HG02870 (cell line): ENCODE measurements around the gene C11orf98.
"Not testable (repeated sequence)": the region's sequence is repeated elsewhere in the genome, so short reads cannot be mapped to it uniquely, and the experiment has no call there.

Experiments used
- ATAC-seq: cut with Tn5 transposase; IDR thresholded peaks from one replicate; pipeline ENCODE4 v1.9.1; 2021; ENCODE audit warnings: mild to moderate bottlenecking, moderate library complexity; ENCODE audit not compliant: unreplicated experiment

C11orf98 gene

DNA sequence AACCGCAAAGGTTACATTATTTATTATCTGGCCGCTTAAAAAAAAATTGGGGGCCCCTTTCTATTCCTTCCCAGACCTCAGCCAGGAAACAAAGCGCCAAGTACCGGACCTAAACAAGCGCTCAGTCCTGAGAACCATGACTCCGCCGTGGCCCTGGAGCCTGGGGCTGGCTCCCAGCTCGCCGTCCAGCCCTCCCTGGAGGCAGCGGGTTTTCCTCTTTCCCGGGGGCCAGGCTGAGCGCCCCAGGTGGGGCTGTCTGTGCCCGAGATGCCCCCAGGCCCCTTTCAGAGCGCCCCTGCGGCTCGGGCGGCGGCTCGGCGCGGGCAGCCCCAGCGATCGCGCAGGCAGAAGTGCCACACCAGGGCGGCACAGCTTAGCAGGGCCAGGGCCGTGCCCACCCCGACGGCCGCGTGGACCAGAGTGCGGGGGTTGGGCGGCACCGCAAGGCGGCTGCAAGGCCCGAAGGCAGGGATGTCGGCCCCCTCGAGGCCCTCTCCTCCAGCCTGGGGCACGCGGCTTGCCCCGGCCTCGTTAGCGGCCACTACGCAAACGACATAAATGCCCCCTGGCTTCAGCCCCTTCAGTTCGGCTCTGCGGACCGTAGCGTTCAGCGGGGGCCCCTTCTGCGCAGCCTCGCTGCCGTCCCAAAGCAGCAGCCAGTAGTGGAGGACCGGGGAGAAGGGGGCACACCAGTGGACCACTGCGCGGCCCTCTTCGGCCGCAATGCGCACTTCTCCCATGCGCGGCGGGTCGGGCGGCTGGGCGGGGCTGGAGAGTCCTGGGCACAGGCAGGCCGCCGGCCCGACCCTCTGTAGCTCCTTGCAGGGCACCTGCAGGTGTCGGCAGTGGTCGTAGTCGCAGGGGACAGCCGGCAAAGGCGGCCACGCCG is 22.7 kb upstream of the C11orf98 start:
- ATAC-seq = no peak

DNA sequence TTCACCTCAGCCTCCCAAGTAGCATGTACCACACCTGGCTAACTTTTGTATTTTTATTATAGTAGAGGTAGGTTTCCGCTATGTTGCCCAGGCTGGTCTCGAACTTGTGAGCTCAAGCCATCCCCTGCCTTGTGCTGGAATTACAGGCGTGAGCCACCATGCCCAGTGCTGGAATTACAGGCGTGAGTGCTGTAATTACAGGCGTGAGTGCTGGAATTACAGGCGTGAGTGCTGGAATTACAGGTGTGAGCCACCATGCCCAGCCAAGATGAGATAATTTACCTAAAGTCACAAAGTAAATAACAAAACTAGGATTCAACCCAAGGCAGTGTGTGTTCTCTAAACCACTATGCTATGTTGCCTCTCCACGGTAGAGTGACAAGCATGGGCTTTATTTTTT is 17.5 kb upstream of the C11orf98 start:
- ATAC-seq = no peak

DNA sequence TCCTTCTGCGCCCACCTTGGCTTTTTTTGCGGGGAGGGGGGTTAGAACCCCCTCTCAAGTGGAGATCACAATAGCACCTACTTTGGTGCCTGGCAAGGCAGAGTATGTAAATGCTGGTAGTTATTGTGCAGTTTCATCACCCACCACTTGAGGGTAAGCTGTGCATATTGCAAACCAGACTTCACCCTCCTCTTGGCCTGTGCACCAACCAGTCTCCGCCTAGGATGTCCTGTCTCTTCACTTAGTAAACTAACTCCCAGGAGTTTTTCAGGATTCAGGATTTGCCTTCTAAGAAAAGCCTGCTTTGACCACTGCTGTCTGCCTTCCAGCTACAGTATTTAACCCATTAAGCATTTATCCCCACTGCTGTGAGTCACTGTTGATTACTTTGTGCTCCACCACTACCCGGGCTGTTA is 15.8 kb upstream of the C11orf98 start:
- ATAC-seq = no peak

DNA sequence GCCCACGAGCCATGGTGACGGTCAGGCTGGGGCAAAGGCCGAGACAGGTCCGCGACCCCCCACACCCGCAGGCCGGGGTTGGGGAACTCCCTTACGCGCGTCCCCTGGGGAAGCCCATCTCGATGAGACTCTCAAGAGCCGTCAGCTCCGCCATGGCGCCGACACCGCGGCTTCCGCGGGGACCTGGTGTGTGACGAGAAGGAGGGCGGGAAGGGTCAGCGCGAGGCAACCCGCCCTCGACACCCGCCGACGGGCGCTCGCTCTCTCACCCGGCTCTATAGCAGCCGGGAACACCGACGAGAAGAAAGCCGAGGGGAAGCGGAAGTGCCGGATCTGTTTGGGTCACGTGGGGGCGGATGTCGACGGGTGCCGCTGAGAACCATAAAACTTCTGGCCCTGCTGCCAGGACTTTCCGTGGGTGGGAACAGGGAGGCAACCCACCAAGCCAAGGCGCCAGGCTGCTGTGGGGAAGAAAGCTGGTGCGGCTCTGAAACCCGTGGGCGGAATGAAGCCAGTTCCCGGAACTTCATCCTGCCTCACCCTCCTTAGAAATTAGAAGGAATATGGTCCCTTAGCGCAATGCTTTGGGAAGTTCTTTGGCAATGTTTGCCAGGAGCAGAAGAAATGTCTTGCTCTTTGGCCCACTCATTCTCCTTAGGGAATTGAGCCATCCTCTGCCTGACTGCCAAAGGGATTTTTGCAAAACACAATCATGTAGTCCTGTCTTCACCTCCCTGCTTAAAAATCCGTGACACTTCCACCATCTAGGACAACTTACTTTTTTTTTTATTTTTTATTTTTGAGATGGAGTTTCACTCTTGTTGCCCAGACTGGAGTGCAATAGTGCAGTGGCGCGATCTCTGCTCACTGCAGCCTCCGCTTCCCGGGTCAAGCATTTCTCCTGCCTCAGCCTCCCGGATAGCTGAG is 14.0 kb upstream of the C11orf98 start, which contains the start of gene UBXN1:
UBXN1 (minus strand) TSS at position 304 of the 927 bp plus-strand sequence; CDS start at position 154, 150 bp downstream.
- no peak for ATAC-seq

DNA sequence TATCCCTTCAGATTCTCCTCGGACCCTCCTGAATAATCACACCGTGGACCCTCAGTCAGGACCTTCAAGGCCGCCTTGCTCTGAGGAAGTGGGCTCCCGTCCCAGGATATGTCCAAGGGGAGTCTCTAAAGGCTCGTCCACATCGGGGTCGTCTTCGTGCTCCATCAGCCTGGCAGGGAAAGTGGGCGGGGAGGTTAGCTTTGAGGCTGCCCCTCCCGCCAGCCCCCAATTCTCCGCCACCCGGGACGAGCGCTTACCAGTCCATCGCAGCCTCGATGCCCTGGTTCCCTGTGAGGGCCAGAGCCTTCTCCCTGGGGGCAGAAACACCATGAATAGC is 13.4 kb upstream of the C11orf98 start:
- ATAC-seq = no peak

DNA sequence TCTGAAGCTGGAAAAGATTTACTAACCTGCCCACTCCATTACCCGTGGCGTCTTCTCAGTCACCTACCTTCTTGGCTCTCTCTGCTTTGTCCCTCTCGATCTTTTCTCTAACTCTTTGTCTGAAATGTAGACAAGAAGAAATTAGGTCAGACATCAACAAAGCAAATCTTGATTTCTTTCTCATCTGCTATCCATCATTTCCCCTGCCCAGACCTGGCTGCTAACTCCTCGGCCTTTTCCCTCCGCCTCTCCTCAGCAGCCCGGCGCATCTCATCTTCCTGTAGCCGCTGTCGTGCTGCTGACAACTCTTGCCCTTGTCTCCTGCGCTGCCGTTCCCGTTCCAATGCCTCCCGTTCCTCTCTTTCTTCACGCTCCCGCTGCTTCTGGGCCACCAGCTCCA is 12.7 kb upstream of the C11orf98 start:
- no peak for ATAC-seq

DNA sequence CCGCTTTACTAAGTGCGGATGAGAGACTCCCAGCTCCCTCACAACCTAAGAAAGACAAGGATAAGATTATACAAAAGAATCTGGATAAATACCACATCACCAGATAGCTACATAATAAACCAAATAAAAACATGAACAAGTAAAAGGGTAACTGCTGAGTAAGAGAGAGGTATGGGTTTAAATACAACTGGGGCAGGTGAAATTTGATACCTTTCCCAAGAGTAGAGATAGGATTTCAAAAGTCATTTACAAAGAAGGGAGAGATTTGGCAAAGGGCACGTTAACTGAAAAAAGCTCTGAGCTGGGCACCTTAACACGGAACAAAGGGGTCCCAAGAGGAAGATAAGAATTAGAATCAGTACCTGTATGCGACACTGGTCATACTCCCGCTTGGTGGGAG is 12.1 kb upstream of the C11orf98 start:
- no peak for ATAC-seq

DNA sequence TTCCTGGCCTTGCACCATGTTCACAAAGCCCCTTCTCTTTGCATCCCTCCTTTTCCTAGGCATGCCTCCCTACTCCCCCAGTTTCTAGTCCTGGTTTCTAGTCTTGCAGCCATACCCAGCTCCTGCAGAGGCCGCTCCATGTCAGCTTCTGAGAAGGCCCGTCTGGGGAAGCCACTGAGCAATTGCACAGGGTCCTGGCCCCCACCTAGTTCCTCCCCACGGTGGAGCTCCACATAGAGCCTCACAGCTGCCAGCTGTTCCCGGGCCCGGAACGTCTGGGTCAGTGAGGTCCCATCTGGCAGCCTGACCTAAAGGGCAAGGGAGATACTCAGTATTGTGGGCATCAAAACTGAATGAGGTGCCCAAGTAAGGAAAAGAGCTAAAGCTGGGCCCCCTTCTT is 11.7 kb upstream of the C11orf98 start:
- ATAC-seq = no peak

DNA sequence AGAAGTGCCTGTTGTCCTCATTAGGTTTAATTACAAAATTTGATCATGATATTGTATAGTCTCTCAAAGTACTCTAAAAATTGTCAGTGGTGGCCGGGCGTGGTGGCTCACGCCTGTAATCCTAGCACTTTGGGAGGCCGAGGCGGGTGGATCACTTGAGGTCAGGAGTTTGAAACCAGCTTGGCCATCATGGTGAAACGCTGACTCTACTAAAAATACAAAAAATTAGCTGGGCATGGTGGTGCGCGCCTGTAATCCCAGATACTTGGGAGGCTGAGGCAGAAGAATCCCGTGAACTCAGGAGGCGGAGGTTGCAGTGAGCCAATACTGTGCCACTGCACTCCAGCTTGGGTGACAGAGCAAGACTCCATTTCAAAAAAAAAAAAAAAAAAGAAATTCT is 10.4 kb upstream of the C11orf98 start:
- ATAC-seq = not testable (repeated sequence)

DNA sequence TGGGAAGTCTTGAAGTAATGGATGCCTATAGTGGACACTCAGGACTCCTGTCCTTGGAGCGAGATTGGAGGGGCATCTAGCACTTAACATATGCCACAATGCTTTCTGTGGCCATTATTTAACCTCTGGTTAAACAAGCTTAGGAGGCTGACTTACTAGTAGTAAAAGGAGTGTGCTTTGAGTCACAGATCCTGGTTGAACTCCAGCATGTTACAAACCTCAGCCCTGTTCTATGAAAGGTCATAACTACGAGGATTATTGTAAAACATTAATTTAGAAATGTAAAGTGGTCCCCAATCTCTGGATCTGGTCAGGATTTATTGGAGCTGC is 8.2 kb upstream of the C11orf98 start:
- no peak for ATAC-seq

DNA sequence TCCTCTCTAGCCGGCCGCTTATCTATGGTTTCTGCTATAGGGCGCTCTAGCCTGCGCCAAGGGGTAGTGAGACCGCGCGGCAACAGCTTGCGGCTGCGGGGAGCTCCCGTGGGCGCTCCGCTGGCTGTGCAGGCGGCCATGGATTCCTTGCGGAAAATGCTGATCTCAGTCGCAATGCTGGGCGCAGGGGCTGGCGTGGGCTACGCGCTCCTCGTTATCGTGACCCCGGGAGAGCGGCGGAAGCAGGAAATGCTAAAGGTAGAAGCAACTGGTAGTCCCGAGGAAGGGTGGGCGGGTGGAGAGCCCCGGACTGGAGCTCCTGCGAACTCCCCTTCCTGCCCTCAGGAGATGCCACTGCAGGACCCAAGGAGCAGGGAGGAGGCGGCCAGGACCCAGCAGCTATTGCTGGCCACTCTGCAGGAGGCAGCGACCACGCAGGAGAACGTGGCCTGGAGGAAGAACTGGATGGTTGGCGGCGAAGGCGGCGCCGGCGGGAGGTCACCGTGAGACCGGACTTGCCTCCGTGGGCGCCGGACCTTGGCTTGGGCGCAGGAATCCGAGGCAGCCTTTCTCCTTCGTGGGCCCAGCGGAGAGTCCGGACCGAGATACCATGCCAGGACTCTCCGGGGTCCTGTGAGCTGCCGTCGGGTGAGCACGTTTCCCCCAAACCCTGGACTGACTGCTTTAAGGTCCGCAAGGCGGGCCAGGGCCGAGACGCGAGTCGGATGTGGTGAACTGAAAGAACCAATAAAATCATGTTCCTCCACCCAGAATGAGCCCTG is 6.8 kb upstream of the C11orf98 start, which contains the start of the genes LBHD1 and UQCC3:
LBHD1 (minus strand) TSS at position 660 of the 782 bp plus-strand sequence. CDS start 2,236 bp downstream, outside the sequence.
UQCC3 (plus strand) TSS at position 66 of the 782 bp plus-strand sequence; CDS start at position 139, 73 bp downstream.
- peak; percentile 57 for ATAC-seq

DNA sequence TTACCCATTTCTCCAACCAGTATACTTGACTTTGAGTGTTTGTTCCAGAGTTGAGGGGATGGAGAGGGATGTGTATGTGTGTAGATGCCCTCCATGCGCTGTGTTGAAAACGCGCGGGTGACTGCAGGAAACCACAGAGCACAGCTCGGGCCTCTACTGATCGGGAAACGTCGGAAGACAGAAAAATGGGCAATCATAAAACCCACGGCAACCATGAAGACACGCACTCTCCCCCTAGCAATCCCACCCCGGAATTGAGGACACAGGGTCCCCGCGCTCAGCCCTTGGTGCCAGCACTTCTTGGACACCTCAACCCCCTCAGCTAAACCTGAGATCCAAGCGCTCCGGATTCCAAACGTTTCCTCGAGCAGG is 6.2 kb upstream of the C11orf98 start:
- no peak for ATAC-seq

DNA sequence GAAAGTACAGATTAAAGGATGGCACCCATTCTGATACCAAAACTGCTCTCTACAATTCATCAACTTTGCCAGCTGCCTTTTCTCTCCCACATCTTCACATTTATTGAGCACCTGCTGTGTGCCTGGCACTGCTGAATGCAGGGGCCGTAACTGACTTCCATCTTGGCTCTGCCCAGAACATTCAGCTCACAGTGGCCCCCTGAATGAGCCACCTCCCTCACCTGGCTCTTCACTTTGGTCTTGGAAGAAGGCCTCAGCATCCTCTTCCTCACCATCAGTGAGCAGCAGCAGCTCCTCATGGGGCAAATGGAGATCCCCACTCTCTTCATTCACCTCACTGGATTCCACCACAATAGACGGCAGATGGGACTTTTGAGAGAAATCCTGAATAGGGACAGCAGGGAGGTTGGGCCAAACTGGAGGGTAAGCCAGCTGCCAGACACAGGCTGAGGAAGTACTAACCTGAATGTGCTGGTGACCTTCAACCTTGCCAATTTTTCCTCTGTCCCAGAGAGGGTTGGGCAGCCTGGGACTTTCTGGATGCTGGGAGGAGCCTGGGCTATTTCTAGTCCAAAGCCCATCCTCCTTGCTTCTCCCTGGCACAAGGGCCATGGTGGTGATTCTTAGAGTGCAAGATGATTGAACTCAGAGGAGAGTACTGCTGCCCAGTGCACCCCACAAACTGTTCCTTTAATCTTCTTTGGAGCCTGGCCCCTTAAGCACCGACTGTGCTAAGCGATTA is 4.6 kb upstream of the C11orf98 start:
- ATAC-seq = no peak

DNA sequence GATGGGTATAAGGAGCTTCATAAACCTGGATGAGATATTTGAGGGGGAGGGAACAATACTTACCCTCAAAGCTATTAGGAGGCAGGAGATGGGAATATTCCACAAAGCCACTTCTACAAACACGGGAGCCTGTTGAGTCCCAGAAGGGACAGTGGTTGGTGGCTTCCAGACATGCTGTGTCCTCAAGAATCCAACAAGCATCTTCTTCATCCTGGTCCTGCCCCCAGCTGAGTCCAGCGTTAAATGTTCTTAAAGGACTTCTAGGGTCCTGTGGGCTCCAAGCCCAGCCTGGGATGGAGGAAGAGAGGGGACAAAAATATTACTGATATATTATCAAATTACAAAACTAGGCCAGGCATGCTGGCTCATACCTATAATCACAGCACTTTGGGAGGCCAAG is 2.5 kb upstream of the C11orf98 start:
- no peak for ATAC-seq

DNA sequence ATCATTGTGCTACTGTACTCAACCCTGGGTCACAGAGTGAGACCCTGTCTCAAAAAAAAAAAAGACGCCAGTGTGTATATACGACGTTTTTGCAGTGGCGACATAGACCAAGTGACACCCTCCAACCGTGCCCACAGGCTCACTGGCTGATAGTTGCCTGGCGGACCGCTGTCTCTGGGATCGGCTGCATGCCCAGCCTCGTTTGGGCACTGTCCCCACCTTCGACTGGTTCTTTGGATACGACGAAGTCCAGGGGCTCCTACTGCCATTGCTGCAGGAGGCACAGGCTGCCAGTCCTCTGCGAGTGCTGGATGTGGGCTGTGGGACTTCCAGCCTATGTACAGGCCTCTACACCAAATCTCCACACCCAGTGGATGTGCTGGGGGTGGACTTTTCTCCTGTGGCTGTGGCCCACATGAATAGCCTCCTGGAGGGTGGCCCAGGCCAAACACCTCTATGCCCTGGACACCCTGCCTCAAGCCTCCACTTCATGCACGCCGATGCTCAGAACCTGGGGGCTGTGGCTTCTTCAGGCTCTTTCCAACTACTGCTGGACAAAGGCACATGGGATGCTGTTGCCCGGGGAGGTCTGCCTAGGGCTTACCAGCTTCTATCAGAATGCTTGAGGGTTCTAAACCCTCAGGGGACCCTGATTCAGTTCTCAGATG is 1.4 kb upstream of the C11orf98 start:
- no peak for ATAC-seq

DNA sequence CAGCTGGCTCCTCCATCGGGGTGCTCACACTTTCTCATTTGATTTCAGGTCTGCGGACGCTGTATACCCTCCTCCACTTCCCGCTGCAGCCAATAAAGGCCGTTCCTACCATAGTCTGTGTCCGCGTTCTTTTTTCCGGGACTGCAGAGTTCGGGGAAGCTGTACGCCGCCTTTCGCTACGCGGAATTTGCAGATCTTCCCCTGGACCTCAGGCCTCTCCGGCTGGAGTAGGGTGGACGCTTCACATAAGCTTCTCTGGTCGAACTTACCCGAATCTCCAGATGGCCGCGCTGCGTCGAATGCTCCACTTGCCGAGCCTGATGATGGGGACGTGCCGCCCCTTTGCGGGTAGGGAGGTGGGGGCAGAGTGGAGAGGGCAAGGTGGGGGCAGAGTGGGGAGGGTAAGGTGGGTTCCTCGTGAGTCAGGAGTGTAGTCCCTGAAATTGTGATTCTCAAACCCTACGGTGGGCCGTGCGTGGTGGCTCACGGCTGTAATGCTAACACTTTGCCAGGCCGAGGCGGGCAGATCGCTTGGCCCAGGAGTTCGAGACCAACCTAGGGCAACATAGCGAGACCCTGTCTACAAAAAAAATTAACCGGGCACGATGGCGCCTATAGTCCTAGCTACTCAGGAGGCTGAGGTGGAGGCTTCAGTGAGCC is 719 bp upstream of the C11orf98 start:
- peak; percentile 18 for ATAC-seq

DNA sequence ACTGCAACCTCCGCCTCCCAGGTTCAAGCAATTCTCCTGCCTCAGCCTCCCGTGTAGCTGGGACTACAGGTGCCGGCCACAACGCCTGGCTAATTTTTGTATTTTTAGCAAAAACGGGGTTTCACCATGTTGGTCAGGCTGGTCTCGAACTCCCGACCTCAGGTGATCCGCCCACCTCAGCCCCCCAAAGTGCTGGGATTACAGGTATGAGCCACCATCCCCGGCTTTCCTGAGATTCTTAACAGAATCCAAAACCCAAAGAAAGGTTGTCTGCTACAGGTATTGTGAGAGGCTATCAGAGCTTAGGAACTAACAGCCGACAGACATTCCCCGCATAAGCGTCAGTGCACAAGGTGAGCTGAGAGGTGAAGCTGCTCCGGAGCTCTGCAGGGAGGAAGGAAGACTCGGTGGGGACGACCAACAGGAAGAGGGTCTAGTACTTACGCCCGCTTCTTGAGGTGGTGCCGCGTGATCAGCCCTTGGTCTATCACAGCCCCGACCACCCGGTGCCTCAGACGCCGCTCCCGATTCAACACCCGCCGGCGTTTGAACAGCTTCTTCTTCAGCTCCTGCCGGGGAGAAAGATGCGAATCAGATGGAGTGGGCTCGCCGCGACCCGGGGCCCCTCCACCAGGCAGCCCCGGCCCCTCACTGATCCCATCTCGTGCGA is 470 bp downstream of the C11orf98 start:
- ATAC-seq = peak; percentile 10

DNA sequence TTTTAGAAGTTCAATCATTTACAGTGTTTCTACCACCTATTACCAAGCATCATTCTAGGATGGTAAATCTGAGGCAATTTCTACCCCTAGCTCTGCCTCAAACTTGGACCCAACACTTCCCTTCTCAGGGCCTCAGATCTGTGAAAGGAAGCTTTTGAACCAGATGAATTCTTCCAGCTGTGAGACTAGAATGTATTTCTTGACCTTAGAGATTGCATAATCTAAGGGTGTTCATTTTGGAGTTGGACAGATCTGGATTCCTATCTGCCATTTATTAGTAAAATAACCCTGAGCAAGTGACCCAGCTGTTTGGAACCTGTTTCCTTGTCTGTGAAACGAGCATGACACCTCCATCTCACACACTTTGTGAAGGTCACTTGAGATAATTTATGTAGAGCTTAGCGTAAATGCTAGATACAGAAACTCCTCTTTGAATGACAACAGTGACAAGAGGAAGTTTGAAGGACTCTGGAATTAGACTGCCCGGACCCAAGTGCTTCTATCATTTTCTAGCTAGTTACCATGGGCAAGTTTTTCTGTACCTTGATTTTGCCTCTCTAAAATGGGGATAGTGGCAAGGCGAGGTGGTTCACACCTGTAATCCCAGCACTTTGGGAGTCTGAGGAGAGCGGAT is 8.1 kb downstream of the C11orf98 start:
- ATAC-seq = no peak
